ENCODE measurements around the gene SLC24A4. TPM values are rescaled to one million over a fixed set of nuclear protein-coding genes. Genes with fewer than 3 reads are reported as not detected.

SLC24A4 gene
- polyA plus RNA-seq, 1 donor from 2014 or later, result 0.17 TPM

DNA sequence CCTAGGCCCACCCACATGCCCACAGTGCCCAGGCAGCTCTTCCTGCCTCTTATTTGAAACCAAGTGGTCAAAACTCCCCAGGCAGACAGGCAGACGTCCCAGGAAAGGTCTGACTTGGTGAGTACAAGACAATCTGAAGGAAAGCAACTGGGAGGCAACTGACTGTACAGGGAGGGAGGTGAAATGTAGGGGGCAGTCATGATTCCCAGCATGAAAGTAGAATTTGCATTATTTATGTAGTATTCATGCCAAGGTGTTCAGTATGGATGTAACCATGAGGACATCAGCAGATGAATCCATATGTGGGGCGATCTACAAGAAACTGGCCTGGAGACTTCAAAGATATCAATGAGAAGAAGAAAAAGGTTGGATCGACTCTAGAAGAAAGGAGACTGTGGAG lies 46.1 kb downstream of the SLC24A4 start:
- no peak overlapping the region for H3K4me2 ChIP-seq (ENCODE audit: low read length)
- no peaks in the 10 kb centered on the region for H3K36me3 ChIP-seq (ENCODE audit: insufficient read depth, low read length)
- no peak overlapping the region for H3K4me3 ChIP-seq (ENCODE audit: low read length)
- H4K20me1 ChIP-seq (ENCODE audit: insufficient read depth), result no peaks in the 10 kb centered on the region
- H3K9me3 ChIP-seq (ENCODE audit: low read length), result no peaks in the 10 kb centered on the region
- H3K9ac ChIP-seq (ENCODE audit: low read length), result no peak overlapping the region
- no peak overlapping the region for H3K27ac ChIP-seq (ENCODE audit: low read length)
- no peaks in the 10 kb centered on the region for H3K9me2 ChIP-seq (ENCODE audit: insufficient read depth, low read length)
- H2AFZ ChIP-seq (ENCODE audit: low read depth, low read length), result no peak overlapping the region
- H3K27me3 ChIP-seq (ENCODE audit: insufficient read depth, low read depth, low read length), result no peaks in the 10 kb centered on the region
- H3F3A ChIP-seq (ENCODE audit: insufficient read depth, low read length, poor library complexity, severe bottlenecking), result no peaks in the 10 kb centered on the region
- H3K79me2 ChIP-seq (replicated peaks; ENCODE audit: insufficient read depth, low read length), result no peaks in the 10 kb centered on the region
- TF ChIP-seq POLR2AphosphoS5 (IDR thresholded peaks at IDR 0.05), result no peak
- no peak for TF ChIP-seq MXI1 (conservative IDR thresholded peaks at IDR 0.05; ENCODE audit: poor library complexity, severe bottlenecking)
- no peak for TF ChIP-seq EZH2 (IDR thresholded peaks at IDR 0.05; ENCODE audit: borderline replicate concordance, insufficient read depth, low read length, poor library complexity, severe bottlenecking)
- TF ChIP-seq SMC3 (conservative IDR thresholded peaks at IDR 0.05; ENCODE audit: poor library complexity), result no peak
- no peak for TF ChIP-seq REST (IDR thresholded peaks at IDR 0.05; ENCODE audit: borderline replicate concordance)
- no peak for TF ChIP-seq RAD21 (conservative IDR thresholded peaks at IDR 0.05)
- TF ChIP-seq CTCF (IDR thresholded peaks at IDR 0.05; ENCODE audit: poor library complexity, severe bottlenecking), result no peak
- no peak for TF ChIP-seq TAF1 (IDR thresholded peaks at IDR 0.05; ENCODE audit: low read depth)
- no peak for TF ChIP-seq EP300 (conservative IDR thresholded peaks at IDR 0.05; ENCODE audit: poor library complexity, severe bottlenecking)

DNA sequence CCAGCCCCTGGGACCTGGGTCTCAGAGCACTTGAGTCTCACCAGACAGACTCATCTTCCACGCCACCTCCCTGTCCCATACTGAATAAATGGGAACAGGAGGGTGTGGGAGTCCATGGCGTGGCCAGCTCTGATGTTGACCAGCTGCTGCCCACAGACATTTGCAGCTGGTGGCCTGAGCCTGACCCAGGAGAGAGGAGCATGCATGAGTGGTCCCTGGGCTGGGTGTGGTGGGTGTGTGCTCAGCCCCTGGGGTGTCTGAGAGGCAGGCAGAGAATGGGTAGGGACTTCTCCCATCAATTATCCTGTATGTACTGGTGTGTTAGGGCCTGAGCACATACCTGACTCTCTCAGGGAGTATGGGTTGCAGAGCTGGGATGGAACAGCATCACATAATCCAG lies 49.3 kb downstream of the SLC24A4 start:
- Histone ChIP-seq H3K9ac (ENCODE audit: low read length) (no peak overlapping the region), H3K27ac (ENCODE audit: low read length) (no peak overlapping the region), H3K9me3 (ENCODE audit: low read length) (peaks cover 4% of the 10 kb centered on the region), H3K27me3 (ENCODE audit: insufficient read depth, low read depth, low read length) (no peaks in the 10 kb centered on the region), H3F3A (ENCODE audit: insufficient read depth, low read length, poor library complexity, severe bottlenecking) (no peaks in the 10 kb centered on the region), H3K4me2 (ENCODE audit: low read length) (no peak overlapping the region), H4K20me1 (ENCODE audit: insufficient read depth) (no peaks in the 10 kb centered on the region), H3K36me3 (ENCODE audit: insufficient read depth, low read length) (no peaks in the 10 kb centered on the region), H3K79me2 (replicated peaks; ENCODE audit: insufficient read depth, low read length) (no peaks in the 10 kb centered on the region), H2AFZ (ENCODE audit: low read depth, low read length) (no peak overlapping the region), H3K4me3 (ENCODE audit: low read length) (no peak overlapping the region), H3K9me2 (ENCODE audit: insufficient read depth, low read length) (no peaks in the 10 kb centered on the region)
- TF ChIP-seq EZH2 (IDR thresholded peaks at IDR 0.05; ENCODE audit: borderline replicate concordance, insufficient read depth, low read length, poor library complexity, severe bottlenecking) (no peak), EP300 (conservative IDR thresholded peaks at IDR 0.05; ENCODE audit: poor library complexity, severe bottlenecking) (no peak), REST (IDR thresholded peaks at IDR 0.05; ENCODE audit: borderline replicate concordance) (no peak), MXI1 (conservative IDR thresholded peaks at IDR 0.05; ENCODE audit: poor library complexity, severe bottlenecking) (no peak), SMC3 (conservative IDR thresholded peaks at IDR 0.05; ENCODE audit: poor library complexity) (no peak), POLR2AphosphoS5 (IDR thresholded peaks at IDR 0.05) (no peak), RAD21 (conservative IDR thresholded peaks at IDR 0.05) (no peak), CTCF (IDR thresholded peaks at IDR 0.05; ENCODE audit: poor library complexity, severe bottlenecking) (no peak), TAF1 (IDR thresholded peaks at IDR 0.05; ENCODE audit: low read depth) (no peak)

Data from neural cell (in vitro differentiated cells).